Measurements from ENCODE around the gene TSPAN5.

Gene TSPAN5

DNA sequence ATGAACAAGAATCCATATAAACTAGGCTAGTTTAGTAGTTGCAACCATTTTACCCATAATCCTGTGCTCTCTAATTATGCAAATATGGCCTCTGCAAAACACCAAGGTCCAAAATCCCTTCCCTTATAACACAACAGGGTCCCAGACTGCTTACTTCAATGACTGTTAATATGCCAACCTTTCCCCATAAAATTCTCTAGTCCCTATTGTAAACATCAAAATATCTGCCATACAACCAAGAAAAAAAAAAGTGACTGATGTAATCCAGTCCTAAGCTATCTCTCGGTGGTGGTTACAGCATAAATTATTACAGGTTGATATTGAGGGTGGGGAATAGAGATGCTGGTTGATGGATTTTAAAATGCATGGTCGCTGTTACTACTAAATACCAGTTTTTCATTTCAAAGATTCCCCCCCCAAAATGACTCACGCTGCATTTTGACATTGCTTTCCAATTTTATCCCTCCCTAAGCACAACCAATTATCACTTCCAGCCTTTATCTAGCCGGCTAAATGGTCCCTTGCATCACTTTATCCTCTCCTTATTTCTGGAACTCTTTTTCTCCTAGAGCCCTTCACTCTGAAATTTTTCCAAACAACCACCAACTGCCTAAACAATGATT is 44.8 kb downstream of the TSPAN5 start:
- no peaks in the 10 kb centered on the region for H3K36me3 ChIP-seq (ENCODE audit: control insufficient read depth in 2 of 2, insufficient read depth in 1 of 2, low read length in 2 of 2)
- 0 out of 2 replicates have a peak, but pooled peaks have one; percentile 37 for TF ChIP-seq SP7 (tag by site-specific recombination; IDR thresholded peaks at IDR 0.05)
- TF ChIP-seq, protein P1, sequence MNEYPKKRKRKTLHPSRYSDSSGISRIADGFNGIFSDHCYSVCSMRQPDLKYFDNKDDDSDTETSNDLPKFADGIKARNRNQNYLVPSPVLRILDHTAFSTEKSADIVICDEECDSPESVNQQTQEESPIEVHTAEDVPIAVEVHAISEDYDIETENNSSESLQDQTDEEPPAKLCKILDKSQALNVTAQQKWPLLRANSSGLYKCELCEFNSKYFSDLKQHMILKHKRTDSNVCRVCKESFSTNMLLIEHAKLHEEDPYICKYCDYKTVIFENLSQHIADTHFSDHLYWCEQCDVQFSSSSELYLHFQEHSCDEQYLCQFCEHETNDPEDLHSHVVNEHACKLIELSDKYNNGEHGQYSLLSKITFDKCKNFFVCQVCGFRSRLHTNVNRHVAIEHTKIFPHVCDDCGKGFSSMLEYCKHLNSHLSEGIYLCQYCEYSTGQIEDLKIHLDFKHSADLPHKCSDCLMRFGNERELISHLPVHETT (tag by site-specific recombination; IDR thresholded peaks at IDR 0.05) = no peak
- TF ChIP-seq, protein P2, sequence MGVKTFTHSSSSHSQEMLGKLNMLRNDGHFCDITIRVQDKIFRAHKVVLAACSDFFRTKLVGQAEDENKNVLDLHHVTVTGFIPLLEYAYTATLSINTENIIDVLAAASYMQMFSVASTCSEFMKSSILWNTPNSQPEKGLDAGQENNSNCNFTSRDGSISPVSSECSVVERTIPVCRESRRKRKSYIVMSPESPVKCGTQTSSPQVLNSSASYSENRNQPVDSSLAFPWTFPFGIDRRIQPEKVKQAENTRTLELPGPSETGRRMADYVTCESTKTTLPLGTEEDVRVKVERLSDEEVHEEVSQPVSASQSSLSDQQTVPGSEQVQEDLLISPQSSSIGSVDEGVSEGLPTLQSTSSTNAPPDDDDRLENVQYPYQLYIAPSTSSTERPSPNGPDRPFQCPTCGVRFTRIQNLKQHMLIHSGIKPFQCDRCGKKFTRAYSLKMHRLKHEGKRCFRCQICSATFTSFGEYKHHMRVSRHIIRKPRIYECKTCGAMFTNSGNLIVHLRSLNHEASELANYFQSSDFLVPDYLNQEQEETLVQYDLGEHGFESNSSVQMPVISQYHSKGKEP (tag by site-specific recombination; IDR thresholded peaks at IDR 0.05) = peak; percentile 49; the same call in 1 of the 2 replicates
- peak; percentile 90 for TF ChIP-seq FEZF1 (tag by site-specific recombination; IDR thresholded peaks at IDR 0.05)
- peak; percentile 55 for TF ChIP-seq ZBTB48 (tag by site-specific recombination; IDR thresholded peaks at IDR 0.05)
- TF ChIP-seq, protein P3, sequence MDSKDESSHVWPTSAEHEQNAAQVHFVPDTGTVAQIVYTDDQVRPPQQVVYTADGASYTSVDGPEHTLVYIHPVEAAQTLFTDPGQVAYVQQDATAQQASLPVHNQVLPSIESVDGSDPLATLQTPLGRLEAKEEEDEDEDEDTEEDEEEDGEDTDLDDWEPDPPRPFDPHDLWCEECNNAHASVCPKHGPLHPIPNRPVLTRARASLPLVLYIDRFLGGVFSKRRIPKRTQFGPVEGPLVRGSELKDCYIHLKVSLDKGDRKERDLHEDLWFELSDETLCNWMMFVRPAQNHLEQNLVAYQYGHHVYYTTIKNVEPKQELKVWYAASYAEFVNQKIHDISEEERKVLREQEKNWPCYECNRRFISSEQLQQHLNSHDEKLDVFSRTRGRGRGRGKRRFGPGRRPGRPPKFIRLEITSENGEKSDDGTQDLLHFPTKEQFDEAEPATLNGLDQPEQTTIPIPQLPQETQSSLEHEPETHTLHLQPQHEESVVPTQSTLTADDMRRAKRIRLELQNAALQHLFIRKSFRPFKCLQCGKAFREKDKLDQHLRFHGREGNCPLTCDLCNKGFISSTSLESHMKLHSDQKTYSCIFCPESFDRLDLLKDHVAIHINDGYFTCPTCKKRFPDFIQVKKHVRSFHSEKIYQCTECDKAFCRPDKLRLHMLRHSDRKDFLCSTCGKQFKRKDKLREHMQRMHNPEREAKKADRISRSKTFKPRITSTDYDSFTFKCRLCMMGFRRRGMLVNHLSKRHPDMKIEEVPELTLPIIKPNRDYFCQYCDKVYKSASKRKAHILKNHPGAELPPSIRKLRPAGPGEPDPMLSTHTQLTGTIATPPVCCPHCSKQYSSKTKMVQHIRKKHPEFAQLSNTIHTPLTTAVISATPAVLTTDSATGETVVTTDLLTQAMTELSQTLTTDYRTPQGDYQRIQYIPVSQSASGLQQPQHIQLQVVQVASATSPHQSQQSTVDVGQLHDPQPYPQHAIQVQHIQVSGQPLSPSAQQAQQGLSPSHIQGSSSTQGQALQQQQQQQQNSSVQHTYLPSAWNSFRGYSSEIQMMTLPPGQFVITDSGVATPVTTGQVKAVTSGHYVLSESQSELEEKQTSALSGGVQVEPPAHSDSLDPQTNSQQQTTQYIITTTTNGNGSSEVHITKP (tag by site-specific recombination; IDR thresholded peaks at IDR 0.05) = peak; percentile 58
- TF ChIP-seq, protein P4, sequence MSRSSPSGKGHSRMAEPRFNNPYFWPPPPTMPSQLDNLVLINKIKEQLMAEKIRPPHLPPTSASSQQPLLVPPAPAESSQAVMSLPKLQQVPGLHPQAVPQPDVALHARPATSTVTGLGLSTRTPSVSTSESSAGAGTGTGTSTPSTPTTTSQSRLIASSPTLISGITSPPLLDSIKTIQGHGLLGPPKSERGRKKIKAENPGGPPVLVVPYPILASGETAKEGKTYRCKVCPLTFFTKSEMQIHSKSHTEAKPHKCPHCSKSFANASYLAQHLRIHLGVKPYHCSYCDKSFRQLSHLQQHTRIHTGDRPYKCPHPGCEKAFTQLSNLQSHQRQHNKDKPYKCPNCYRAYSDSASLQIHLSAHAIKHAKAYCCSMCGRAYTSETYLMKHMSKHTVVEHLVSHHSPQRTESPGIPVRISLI (tag by site-specific recombination; IDR thresholded peaks at IDR 0.05) = peak; percentile 70
- TF ChIP-seq, protein P5, sequence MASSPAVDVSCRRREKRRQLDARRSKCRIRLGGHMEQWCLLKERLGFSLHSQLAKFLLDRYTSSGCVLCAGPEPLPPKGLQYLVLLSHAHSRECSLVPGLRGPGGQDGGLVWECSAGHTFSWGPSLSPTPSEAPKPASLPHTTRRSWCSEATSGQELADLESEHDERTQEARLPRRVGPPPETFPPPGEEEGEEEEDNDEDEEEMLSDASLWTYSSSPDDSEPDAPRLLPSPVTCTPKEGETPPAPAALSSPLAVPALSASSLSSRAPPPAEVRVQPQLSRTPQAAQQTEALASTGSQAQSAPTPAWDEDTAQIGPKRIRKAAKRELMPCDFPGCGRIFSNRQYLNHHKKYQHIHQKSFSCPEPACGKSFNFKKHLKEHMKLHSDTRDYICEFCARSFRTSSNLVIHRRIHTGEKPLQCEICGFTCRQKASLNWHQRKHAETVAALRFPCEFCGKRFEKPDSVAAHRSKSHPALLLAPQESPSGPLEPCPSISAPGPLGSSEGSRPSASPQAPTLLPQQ (tag by site-specific recombination; IDR thresholded peaks at IDR 0.05) = 0 out of 2 replicates have a peak, but pooled peaks have one; percentile 35
- 0 out of 2 replicates have a peak, but pooled peaks have one; percentile 25 for TF ChIP-seq TCF7L2 (IDR thresholded peaks at IDR 0.05; ENCODE audit: borderline replicate concordance, low read depth, low read length)
- peak; percentile 44; the same call in 1 of the 2 replicates for TF ChIP-seq ZNF76 (tag by site-specific recombination; IDR thresholded peaks at IDR 0.05; ENCODE audit: borderline replicate concordance, low read depth)
- TF ChIP-seq, protein P6, sequence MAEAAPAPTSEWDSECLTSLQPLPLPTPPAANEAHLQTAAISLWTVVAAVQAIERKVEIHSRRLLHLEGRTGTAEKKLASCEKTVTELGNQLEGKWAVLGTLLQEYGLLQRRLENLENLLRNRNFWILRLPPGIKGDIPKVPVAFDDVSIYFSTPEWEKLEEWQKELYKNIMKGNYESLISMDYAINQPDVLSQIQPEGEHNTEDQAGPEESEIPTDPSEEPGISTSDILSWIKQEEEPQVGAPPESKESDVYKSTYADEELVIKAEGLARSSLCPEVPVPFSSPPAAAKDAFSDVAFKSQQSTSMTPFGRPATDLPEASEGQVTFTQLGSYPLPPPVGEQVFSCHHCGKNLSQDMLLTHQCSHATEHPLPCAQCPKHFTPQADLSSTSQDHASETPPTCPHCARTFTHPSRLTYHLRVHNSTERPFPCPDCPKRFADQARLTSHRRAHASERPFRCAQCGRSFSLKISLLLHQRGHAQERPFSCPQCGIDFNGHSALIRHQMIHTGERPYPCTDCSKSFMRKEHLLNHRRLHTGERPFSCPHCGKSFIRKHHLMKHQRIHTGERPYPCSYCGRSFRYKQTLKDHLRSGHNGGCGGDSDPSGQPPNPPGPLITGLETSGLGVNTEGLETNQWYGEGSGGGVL (tag by site-specific recombination; IDR thresholded peaks at IDR 0.05) = peak; percentile 74; the same call in 1 of the 2 replicates
- no peak for TF ChIP-seq ZNF175 (tag by site-specific recombination; IDR thresholded peaks at IDR 0.05)
- TF ChIP-seq ZBTB8A (tag by site-specific recombination; IDR thresholded peaks at IDR 0.05) = no peak
- TF ChIP-seq ZEB2 (tag by site-specific recombination; IDR thresholded peaks at IDR 0.05) = peak; percentile 32; the same call in 1 of the 2 replicates
- no peaks in the 10 kb centered on the region for H3K9me3 ChIP-seq (ENCODE audit: control insufficient read depth, insufficient read depth, low read depth, low read length)
- CTCF ChIA-PET = no interaction called here
- no peak overlapping the region for H3K4me3 ChIP-seq (ENCODE audit: low read depth, low read length)
- no peak overlapping the region for H3K27ac ChIP-seq (ENCODE audit: extremely low read depth, low read depth, low read length)
- POLR2A ChIA-PET = no interaction called here
- H3K4me1 ChIP-seq (ENCODE audit: control insufficient read depth, insufficient read depth, low read length) = peaks cover 6% of the 10 kb centered on the region

Data from HEK293 (cell line).